ENCODE data around the gene TEX53.

Gene TEX53

DNA sequence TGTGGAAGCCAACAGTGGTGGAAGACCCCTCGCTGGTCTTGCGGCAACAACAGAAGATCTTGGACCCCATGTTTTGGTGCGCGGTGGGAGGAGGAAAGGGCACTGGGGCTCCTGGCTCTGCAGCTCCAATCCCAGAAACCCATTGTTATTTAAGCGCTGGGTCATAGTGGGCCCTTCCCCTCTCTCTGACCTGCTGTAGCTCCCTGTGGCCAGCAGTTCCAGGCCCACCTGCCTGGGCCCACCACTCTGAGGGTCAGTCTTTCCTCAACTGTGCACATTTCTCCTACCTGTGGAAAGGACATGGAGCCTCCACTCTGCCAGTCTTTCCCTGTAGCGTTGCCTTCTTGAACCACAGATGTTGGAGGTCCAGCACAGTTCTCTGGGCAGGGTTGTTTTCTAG is at the start of gene TEX53:
Gene TEX53, minus strand, starts transcription at position 101 of the 400 bp plus-strand sequence. Its CDS starts 31 bp downstream, at position 70.
- DNase-seq (ENCODE audit: low read depth): no peak

DNA sequence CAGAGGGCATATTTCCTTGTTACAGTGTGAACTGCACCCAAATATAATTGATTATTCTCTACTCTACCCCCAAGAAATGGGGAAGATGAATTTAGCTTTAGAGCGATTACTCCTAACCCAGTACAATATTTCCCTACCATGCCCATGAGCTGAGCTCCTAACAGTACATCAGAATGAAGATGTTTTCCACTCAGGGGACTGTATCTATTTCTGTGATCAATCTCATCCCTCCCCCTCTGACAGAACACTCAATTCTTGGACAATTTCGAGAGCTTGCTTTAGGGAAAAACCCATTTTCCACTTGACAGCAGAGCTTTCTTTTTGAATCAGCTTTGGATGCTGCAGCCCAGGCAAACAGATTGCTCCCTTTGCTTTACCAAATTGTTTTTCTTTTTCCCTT is 49.1 kb upstream of the TEX53 start:
- no peak for DNase-seq (ENCODE audit: low read depth)

DNA sequence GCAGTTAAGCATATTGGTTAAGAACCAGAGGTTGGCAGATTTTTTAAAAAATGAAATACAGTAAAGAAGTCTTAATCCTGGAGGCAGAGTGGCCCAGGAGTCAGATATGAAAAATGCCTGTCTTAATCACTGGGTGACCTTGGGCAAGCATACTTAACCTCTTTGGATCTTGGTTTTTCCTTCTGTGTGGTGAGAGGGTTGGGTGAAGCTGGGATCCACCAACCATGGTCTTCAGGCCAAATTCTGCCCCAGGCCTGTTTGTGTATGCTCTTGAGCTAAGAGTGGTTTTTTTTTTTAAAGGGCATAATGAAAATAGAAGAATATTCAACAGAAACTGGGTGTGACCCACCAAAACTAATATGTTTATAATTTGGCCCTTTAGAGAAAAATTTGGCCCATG is 44.4 kb upstream of the TEX53 start:
- DNase-seq (ENCODE audit: low read depth): no peak

DNA sequence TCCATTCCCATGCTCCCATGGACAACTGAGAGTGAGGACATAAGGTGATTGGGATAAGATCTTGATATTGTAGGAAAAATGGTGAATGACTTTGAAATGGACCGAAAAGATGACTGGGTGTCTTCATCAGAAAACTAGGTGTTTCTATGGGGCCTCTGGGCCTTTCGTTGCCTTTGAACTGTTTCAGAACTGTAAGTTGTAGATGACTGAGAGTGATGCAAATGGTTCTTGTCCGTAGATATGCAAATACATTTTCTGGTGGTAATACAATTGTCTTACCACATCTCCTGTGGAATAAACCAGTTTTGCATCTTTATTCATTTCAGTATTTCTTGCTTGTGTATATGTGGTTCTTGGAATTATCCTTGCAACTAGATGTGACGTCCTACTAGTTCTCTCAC is 40.3 kb upstream of the TEX53 start:
- DNase-seq (ENCODE audit: low read depth): no peak

DNA sequence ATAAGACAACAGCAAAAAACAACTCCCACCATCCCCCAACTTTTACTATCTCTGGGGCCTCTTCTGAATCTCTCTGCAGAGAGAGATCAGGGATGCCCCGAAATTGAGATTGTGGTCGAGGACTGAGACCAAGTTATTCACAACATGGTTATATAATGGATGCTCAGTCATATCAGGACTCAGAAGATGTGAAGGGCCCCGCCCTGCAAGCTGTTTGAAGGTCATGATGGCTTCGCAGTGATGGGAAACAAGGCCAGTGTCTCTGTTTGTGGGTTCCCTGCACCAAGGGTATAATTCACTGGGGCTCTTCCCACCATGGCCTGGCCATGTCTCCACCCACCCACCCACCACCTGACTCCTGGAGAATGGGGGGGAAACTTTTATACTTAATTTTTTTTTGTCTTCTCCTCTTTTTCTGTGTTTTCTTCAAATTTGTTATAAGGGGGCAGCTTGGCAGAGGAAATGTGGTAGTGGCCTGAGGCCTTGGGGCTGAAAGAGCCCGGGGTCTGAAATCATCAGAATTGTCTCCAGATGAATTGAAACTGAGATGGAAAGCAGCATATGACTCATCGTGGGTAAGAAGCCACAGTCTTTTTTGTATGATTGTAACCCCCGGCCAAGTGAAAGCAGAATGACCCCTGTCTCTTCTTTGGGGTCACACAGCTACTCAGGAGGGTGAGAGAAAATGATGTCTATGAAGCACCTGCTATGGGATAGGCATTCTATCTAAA is 39.4 kb upstream of the TEX53 start:
- no peak for DNase-seq (ENCODE audit: low read depth)

DNA sequence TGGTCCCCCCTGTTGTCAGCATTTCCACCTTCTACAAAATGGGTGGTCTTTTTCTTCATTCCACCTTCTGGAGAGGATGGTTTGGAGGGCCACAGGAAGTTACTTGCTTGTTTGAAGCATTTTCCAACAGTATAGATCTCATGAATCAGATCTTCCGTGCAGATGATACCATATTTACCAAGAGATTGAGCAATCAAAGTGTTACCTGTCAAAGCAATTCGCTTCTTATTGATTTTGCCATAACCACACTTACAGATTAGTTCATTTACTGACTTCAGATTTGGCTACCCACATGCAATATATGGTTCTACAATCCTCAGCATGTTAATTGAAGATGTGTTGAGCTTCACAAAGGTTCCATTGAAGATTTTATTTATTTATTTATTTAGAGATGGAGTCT is 38.3 kb upstream of the TEX53 start:
- no peak for DNase-seq (ENCODE audit: low read depth)

DNA sequence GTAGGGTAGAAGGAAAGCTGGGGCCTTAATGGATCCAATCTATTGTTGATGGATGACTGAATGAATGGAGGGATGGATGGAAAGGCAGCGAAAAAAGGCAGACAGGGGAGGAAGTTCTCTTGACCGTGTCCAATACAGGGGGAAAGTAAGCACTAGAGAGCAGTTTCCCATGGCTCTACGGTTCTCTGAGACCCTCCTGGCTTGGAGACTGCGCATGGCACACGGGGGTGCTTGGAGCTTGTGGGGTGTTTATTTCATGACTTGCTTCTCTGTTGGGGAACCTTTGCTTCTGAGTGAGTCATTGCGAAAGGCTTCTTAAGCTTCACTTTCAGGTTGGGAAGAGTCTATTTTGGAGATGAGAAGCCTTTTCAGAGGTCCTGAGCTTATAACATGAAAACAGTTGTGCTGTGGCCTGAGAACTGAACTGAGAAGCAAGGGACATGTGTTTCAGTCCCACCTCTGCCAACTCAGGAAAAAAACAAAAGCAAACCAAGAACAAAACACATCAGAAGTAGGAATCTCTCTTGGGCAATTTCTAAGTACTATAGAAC is 37.2 kb upstream of the TEX53 start:
- no peak for DNase-seq (ENCODE audit: low read depth)

DNA sequence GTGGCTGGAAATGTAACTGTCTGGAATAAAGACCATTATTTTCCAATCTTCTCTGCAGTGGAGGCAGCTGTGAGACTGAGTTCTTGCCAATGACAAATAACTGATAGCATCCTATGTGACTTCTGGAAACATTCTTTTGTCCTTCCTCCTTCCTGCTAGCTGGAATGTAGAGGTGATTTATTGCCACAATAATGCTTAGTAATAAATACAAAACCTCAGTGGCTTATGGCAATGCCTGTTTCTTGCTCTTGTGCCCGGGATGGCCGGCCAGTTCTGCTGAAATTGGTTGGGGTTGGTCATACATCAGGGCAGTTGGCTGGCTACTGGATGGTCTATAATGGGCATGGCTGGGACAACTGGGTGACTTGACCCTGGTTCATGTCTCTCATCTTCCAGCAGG is 36.5 kb upstream of the TEX53 start:
- no peak for DNase-seq (ENCODE audit: low read depth)

DNA sequence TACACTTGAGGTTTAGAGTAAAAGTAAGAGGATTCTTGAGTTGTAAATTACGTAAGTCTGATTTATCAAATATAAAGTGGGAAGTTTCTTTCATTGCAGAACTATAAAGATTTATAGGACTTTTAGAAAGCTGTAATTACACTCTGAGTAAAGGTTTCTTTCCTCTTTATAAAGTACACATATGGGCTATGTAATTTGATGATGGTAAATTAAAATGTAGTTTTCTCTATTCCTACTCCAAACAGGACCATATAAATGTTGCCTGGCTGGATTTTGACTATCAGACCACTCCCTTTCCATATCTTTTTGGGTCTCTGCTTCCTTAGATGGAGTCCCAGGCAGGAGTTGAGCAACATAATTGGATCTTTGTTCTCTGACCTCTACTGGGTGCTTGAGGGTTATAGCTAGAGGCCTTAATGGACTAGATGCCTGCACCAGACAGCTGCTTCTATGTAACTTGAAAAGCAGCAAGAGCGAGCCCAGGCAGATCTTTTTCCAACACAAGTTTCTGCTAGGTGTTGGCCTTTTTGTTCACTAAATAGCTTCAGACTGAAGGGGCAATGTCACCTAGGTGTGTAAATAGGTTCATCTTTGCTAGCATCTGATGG is 35.7 kb upstream of the TEX53 start:
- no peak for DNase-seq (ENCODE audit: low read depth)

DNA sequence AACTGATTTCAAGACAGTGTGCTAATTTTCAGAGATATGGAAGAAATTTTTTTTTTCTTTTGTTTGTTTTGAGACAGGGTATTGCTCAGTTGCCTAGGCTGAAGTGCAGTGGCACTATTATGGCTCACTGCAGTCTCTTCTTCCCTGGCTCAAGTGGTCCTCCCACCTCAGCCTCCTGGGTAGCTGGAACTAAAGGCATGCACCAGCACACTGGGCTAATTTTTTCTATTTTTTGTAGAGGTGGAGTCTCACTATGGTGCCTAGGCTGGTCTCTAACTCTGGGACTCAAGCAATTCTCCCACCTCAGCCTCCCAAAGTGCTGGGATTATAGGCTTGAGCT is 34.3 kb upstream of the TEX53 start:
- DNase-seq (ENCODE audit: low read depth): no peak

DNA sequence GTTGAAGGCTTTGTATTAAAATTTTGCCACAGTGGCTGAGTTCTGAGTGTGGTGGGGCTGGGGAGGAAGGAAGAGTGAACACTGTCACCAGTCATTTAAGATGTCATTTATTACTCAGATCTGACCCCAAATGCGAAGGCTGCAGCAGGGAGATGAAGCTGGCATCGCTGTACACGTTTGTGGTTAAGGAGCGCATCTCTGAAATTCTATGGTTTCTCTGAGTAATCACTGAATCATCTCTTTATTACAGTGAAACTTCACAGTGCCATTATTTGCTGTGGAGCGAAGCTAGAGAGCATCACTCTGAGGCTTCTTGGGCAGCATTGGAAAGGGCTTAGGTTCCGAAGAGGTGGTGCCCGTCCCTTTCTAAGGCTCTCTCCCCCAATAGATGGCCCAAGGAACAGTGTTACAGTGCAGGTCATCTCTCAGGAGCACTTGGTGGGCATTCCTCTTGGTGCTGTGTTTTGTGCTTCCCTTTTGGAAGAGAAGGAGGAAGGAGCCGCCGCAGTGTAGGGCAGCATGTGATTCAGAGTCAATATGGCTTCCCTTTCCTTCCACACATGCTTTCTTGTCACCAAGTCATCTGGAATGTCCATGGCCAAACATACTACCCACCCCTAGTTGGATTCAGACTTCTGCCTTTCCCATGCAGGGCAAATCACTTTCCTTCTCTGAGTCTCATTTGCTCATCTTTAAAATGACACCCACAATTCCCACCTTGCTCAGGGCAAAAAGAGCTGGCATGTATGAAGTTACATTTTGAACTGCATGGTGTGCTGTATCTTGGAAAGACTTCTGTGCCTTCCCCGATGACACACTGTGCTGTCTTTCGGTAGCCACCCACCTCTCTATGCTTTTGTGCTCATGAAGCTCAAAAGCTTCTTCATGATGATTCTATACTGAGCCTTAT is 33.7 kb upstream of the TEX53 start:
- DNase-seq (ENCODE audit: low read depth): no peak

DNA sequence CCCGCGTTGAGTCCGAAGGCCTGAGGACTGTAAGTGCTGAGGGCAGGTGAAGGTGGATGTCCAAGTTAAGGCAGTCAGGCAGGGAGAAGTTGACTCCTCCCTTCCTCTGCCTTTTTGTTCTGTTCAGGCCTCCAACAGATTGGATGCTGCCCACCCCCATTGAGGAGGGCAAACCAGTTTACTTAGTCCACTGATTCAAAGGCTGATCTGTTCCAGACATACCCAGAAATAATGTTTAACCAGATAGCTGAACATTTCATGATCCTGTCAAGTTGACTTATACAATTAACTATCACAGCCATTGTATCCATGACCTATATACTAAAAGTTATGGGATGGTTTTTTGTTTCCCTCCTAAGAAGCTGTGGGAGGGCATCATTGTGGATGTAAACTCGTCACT is 32.7 kb upstream of the TEX53 start:
- DNase-seq (ENCODE audit: low read depth): no peak

DNA sequence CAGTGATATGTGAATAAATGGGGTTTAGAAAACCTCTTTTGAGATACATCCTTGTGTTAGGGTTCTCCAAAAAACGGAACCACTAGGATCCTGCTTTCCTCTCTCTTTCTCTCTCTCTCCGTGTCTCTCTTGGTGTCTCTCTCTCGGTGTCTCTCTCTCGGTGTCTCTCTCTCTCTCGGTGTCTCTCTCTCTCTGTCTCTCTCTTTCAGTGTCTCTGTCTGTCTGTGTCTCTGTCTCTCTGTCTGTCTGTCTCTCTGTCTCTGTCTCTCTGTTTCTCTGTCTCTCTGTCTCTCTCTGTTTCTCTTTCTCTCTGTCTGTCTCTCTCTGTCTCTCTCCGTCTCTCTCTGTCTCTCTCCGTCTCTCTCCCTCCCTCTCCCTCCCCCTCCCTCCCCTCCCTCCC is 32.2 kb upstream of the TEX53 start:
- DNase-seq (ENCODE audit: low read depth): no peak

DNA sequence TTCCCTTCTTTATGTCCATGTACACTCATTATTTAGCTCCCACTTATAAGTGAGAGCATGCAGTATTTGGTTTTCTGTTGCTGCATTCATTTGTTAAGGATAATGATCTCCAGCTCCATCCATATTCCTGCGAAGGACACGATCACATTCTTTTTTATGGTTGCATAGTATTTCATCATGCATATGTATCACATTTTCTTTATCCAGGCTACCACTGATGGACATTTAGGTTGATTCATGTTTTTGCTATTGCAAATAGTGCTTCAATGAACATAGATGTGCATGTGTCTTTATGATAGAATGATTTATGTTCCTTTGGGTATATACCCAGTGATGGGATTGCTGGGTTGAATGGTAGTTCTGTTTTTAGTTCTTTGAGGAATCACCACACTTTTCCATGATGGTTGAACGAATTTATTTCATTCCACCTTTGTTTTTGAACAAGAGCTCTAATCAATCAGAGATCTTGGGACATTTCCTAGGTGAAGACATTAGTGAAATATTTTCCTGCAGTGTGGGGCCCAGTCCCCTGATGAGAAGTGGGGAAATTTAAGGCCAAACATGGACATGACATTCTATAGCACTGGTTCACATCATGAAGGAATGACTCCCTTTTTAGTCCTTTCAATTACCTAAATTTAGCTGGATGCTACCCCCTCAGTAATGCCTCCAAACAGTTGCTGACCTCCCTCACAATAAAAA is 31.5 kb upstream of the TEX53 start:
- DNase-seq (ENCODE audit: low read depth): no peak

DNA sequence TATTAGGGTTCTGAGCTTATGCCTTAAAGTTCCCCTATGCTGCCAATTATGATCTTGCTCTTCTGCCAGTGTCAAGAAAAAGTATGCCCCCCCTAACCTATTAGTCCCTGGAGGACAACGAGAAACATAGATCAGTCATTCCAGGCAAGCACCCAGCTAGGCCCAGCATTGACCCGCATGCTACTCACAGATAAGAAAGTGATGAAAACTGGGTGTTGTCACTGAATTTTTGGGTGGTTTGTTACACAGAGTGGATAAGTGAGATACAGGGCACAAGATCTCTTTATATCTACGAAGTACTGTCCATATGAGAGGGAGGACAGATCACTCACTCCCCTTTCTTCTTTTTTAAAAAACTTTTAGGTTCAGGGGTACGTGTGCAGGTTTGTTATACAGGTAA is 30.8 kb upstream of the TEX53 start:
- no peak for DNase-seq (ENCODE audit: low read depth)

DNA sequence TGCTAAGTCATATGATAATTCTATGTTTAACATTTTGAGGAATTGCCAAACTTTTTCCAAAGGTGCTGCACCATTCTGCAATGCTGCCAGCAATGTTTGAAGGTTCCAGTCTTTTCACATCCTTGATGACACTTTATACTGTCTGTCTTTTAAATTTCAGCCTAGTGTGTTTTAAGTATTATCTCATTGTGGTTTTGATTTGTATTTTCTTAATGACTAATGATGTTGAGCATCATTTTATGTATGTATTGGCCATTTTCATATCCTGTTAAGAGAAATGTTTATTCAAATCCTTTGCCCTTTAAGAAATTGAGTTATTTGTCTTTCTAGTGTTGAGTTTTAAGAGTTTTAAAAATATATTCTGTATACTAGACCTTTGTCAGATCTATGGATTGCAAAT is 29.4 kb upstream of the TEX53 start:
- no peak for DNase-seq (ENCODE audit: low read depth)

DNA sequence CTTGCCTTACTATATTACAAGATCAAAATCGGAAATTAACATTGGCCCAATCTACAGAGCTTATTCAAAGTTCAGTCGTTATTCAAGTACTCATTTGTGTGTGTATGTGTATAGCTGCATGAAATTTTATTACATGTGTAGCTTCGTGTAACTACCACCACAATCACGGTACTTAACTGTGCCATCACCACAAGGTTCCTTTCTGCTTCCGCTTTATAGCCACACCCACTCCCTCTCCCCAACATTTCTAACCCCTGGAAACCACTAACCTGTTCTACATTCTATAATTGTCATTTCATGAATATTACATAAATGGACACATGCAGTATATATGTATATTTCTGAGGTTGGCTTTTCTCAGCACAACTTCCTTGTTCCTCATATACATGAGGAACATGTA is 28.3 kb upstream of the TEX53 start:
- DNase-seq (ENCODE audit: low read depth): no peak

DNA sequence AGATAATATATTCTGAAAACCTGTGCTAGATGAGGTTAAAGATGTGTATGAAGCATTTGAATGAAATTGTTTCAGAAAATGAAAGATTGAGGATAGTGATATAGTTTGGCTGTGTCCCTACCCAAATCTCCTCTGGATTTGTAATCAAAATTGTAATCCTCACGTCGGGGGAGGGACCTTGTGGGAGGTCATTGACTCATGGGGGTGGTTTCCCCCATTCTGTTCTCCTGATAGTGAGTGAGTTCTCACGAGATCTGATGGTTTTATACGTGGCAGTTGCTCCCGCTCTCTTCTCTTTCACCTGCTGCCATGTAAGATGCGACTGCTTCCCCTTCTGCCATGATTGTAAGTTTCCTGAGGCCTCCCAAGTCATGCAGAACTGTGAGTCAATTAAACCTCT is 26.4 kb upstream of the TEX53 start:
- no peak for DNase-seq (ENCODE audit: low read depth)

DNA sequence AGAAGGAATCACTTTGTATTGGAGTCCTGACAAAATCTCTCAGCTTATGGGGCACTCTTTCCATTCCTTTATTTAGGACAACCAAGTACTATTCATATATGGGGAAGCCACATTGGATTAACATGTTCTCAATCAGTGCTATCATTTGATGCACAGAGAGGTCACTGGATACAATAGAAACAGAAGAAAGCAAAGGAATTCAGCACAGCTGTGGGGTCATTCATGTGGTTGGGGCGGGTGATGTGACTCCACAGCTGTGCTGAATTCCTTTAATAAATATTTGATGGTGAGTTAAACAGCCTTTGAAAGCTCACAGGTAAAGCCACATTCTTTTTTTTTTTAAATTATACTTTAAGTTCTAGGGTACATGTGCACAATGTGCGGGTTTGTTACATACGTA is 25.2 kb upstream of the TEX53 start:
- DNase-seq (ENCODE audit: low read depth): no peak

DNA sequence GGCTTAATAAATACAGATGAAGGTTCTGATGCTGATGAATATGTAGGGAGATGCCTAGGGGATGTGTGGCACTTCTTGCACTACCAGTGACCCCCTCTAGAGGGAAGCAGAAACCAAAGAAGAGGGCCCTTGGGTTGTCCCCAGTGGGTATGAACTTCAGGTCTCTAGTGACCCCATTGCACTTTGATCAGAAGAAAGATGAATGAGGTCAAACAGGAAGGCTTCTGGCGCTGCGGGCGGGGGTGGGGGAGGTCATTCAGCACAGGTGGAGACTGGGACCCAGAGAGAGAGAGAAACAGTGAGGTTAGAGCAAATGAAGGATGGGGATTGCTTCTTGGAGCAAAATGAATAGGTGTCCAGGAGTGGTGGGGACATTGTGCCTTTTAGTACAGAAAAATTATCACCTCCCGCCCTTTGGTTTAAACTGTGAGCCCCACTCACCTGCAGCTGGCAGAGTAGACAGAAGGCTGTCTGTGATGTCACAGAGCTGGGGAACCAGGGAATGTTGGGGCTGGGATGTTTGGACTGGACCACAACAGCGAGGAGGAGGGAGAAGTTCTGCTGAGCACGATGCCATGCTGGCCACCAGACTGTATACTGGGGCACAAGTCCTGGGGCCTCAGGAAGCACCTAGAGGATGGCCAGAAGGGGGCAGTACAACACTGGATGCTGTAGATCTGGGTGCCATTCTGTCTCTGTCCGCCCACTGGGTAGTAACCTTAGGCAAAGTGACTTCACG is 24.2 kb upstream of the TEX53 start, which contains the start of gene TEX48:
Gene TEX48, minus strand, starts transcription at position 599 of the 739 bp plus-strand sequence. CDS start 10,469 bp downstream, outside the sequence.
- DNase-seq (ENCODE audit: low read depth): no peak

DNA sequence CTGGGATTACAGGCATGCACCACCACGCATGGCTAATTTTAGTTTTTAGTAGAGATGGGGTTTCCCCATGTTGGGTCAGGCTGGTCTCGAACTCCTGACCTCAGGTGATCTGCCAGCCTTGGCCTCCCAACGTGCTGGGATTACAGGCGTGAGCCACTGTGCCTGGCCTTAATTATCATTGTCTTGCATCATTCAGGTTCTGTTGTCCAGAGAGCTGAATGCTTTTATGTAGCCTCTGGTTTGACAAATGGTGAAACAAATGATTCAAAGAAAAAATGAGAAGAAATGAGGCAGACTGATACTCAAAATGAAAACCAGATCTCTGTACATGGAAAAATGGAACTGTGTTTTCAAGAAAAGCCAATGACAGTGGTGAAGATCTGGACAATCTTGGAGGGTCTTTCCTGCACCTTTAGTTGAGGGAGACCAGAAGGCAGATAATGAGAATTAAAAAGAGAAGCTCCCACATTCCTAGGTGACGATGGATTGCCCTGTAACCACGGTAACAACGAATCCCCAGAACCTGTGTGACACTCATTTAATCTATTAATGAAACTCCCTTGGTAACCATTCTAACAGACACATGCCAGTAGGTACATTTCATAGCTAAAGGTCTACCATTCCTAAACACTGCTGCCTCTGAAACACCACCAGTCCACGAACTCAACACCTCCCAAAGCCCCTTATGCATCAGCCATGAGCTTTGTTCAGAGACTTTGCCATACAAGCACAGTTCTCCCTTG is 22.8 kb upstream of the TEX53 start:
- no peak for DNase-seq (ENCODE audit: low read depth)
